Choroid plexus epithelial cell (primary cell): ENCODE data around the gene PRR5.

Experiments used
- DNase-seq: peaks from one replicate; pipeline ENCODE4 v3.0.0-alpha.2; 2010; ENCODE audit warnings: low read depth
- H3K4me3 ChIP-seq: 2 replicates; pipeline ENCODE4 v1.5.1; 2011; ENCODE audit warnings: low read depth, mild to moderate bottlenecking, control low read depth, low read length, moderate library complexity
- TF ChIP-seq, protein P1 (sequence below): conservative IDR thresholded peaks from 2 replicates; pipeline ENCODE4 v1.5.1; 2011; ENCODE audit warnings: low read depth, mild to moderate bottlenecking, control low read depth, inconsistent platforms, low read length, moderate library complexity

The PRR5 gene

DNA sequence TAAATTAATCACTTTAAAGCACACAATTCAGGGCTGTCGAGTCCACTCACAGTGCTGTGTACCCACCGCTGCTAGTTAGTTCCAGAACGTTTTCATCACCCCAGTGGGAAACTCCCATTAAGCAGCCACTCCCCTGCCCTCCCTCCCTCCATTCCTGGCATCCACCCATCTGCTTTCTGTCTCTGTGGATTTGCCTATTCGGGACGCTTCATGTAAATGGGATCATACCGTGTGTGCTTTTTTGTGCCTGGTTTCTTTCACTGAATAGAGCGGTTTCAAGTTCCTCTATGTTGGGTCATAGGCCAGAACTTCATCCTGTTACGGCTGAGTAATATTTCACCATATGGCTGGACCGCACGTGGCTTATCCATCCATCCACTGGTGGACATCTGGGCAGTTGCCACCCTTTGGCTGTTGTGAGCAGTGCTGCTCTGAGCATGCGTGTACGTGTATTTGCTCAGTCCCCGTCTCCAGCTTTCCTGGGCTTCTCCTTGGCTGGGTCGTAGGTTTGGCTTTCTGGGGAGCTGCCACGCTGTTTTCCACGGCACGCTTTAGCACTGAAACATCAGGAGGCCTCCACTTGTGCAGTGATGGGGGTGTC, 80.5 kb downstream of the PRR5 start:
- H3K4me3 ChIP-seq = no peak overlapping the region
- TF ChIP-seq, protein P1, sequence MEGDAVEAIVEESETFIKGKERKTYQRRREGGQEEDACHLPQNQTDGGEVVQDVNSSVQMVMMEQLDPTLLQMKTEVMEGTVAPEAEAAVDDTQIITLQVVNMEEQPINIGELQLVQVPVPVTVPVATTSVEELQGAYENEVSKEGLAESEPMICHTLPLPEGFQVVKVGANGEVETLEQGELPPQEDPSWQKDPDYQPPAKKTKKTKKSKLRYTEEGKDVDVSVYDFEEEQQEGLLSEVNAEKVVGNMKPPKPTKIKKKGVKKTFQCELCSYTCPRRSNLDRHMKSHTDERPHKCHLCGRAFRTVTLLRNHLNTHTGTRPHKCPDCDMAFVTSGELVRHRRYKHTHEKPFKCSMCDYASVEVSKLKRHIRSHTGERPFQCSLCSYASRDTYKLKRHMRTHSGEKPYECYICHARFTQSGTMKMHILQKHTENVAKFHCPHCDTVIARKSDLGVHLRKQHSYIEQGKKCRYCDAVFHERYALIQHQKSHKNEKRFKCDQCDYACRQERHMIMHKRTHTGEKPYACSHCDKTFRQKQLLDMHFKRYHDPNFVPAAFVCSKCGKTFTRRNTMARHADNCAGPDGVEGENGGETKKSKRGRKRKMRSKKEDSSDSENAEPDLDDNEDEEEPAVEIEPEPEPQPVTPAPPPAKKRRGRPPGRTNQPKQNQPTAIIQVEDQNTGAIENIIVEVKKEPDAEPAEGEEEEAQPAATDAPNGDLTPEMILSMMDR = no peak
- DNase-seq = no peak

DNA sequence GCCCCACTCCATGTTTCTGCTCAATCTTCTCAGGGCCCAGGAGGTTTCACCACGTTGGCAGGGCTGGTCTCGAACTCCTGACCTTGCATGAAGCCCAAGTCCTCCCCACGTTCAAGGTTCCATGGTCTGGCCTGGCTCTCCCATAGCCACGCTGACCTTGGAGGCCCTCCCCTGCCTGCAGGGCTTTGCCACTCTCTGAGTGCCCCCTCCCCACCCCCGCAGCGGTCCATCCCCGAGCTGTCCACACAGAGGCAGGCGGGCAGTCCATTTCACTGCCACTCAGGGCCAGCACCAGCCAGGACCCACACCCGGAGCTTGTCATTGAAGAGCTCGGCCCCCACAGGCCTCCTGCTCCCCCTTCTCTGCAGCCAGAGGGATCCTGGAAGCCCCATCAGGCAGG, 81.1 kb downstream of the PRR5 start:
- DNase-seq = no peak
- TF ChIP-seq, protein P1 = no peak
- H3K4me3 ChIP-seq = no peak overlapping the region

DNA sequence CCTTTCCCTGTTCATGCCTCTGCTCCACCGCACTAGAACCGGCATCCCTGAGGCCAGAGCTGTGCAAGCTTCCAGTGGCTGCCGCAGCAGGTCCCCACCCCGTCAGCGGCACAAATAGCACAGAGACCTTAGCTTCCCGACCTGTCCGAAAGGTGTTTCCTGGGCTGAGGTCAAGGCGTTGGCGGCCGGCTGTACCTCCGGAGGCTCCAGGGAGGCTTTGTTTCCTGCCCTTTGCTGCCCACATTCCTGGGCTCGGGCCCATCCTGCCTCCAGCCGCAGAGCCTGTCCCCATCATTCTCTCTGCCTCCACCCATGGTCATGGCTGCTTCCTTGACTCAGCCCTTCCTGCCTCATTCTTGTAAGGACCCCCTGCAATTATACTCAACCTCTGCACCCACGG, 81.6 kb downstream of the PRR5 start:
- DNase-seq = no peak
- H3K4me3 ChIP-seq = no peak overlapping the region
- TF ChIP-seq, protein P1 = no peak

DNA sequence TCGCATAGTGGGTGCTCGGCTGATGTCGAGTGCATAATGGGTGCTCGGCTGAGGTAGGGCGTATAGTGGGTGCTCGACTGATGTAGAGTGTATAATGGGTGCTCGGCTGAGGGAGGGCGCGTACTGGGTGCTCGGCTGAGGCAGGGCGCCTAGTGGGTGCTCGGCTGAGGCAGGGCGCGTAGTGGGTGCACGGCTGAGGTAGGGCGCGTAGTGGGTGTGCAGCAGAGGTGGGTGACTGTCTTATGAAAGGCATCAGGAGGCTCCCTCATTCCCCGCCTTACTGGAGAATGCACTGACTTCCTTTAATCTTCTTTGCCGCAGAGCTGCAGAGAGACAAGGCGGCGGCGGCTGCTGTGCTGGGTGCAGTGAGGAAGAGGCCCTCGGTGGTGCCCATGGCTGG, 84.1 kb downstream of the PRR5 start:
- TF ChIP-seq, protein P1 = no peak
- H3K4me3 ChIP-seq = no peak overlapping the region
- no peak for DNase-seq

DNA sequence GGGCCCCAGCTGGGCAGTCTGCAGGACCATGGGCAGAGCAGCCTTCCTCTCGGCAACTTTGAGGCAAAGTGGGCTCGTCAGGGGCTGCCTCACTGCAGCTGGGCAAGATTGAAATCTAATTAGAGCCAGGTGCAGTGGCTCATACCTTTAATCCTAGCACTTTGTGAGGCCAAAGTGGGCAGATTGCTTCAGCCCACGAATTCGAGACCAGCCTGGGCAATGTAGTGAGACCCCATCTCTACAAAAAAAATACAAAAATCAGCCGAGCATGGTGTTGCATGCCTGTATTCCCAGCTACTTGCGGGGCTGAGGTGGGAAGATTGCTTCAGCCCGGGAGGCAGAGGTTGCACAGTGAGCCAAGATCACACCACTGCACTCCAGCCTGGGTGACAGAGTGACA, 84.6 kb downstream of the PRR5 start:
- TF ChIP-seq, protein P1 = no peak
- no peak overlapping the region for H3K4me3 ChIP-seq
- no peak for DNase-seq
